IPS DF 6.9 (cell line): ENCODE results near the gene RGS17.

ENCODE experiments used
- DNase-seq: peaks from one replicate; pipeline ENCODE4 v3.0.0-alpha.2; 2013; ENCODE audit warnings: low read depth, low spot score
- H3K27ac ChIP-seq: one replicate; pipeline ENCODE4 v1.5.1; 2013; ENCODE audit warnings: low read length, control low read depth
- H3K27me3 ChIP-seq: 2 replicates; pipeline ENCODE4 v1.6.1; 2013; ENCODE audit warnings: mild to moderate bottlenecking, low read length; ENCODE audit not compliant: control insufficient read depth, insufficient read depth
- H3K36me3 ChIP-seq: 2 replicates; pipeline ENCODE4 v1.6.1; 2013; ENCODE audit warnings: low read length; ENCODE audit not compliant: control insufficient read depth, insufficient read depth
- H3K4me1 ChIP-seq: 2 replicates; pipeline ENCODE4 v1.6.1; 2013; ENCODE audit warnings: low read length; ENCODE audit not compliant: control insufficient read depth, insufficient read depth
- H3K4me3 ChIP-seq: 2 replicates; pipeline ENCODE4 v1.5.1; 2013; ENCODE audit warnings: mild to moderate bottlenecking, low read length
- H3K9me3 ChIP-seq: 2 replicates; pipeline ENCODE4 v1.6.1; 2013; ENCODE audit warnings: low read length, inconsistent platforms; ENCODE audit not compliant: control insufficient read depth, insufficient read depth
- WGBS: extraction: QIAGEN DNeasy Blood & Tissue Kit; methylation state at CpG from one replicate; pipeline ENCODE4 v1.1.7; 2013; ENCODE audit warnings: mixed read lengths, missing lambda C conversion rate; ENCODE audit not compliant: insufficient read length, insufficient coverage; 5-methylcytosine and 5-hydroxymethylcytosine counted together

RGS17 gene

DNA sequence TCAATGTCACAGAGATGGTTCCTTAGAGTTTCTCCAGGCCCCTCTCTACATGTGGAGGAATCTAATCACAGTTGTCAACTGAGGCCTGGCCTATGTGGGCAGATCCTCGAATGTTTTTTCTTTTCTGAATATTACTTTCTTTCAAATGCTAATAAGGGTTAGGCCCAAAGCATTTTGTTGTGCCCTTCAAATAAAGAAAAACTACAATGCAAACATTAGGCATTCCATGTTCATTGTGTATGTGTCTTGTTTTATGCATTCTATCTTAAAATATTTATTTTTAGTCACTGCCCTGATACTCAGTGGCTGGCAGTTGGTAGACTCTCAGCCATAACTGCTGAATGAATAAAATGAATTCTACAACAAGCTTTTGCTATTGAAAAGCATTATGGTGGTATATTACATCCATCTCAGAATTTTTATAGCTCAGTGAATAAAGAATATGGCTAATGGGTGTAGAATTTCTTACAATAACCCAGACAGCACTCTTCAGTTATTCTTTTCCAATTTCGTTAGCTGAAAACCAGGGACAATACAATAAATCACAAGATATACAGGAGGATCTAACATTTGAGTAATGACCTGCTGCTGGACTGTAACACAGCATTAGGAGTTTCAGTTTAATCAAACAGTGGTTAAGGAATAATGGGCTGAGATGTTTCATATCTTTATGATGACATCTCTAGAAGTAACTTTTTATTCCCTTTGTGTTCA, 28.3 kb downstream of the RGS17 start:
- Histone ChIP-seq H3K27ac (no peak overlapping the region), H3K36me3 (no peaks in the 10 kb centered on the region), H3K27me3 (no peaks in the 10 kb centered on the region), H3K4me1 (no peaks in the 10 kb centered on the region; the same call in 1 of the 2 replicates), H3K9me3 (no peaks in the 10 kb centered on the region), H3K4me3 (no peak overlapping the region)
- WGBS = no CpG with 5 or more reads among the region's 2 CpGs
- no peak for DNase-seq

DNA sequence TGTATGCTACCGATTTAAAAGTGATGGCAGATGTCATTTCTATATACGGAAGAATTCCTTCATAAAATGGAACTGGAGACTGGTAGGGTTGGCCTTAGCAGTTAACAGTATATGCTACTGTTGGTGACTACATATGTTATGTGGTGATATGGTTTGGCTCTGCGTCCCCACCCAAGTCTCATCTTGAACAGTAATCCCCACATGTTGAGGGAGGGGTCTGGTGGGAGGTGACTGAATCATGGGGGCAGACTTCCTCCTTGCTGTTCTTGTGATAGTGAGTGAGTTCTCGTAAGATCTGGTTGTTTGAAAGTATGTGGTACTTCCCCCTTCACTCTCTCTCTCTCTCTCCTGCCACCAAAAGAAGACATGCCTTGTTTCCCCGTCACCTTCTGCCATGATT, 29.6 kb downstream of the RGS17 start:
- H3K36me3 ChIP-seq = no peaks in the 10 kb centered on the region
- H3K9me3 ChIP-seq = no peaks in the 10 kb centered on the region
- WGBS = no CpG with 5 or more reads among the region's 5 CpGs
- DNase-seq = no peak
- no peak overlapping the region for H3K27ac ChIP-seq
- H3K27me3 ChIP-seq = no peaks in the 10 kb centered on the region
- H3K4me1 ChIP-seq = no peaks in the 10 kb centered on the region; the same call in 1 of the 2 replicates
- H3K4me3 ChIP-seq = no peak overlapping the region

DNA sequence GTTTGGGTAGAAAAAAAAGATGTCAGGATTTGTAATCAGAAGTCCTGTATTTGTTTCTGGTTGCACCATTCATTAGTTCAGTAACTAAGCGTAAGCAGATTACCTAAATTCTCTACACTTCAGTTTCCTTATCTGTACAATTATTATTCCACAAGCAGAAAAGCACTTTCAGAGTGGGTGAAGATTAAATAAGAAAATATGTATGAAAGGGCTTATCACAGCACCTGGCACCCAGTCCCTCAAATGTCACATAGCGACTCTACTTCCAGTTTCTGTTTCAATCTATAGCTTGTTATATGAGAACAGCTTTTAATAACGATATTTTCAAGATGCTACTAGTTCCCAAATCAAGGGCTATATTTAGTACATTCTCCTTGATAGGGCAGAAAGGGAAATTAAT, 31.4 kb downstream of the RGS17 start:
- WGBS = no CpG with 5 or more reads among the region's 3 CpGs
- Histone ChIP-seq H3K9me3 (no peaks in the 10 kb centered on the region), H3K27ac (no peak overlapping the region), H3K36me3 (no peaks in the 10 kb centered on the region; the same call in 1 of the 2 replicates), H3K27me3 (no peaks in the 10 kb centered on the region), H3K4me1 (no peaks in the 10 kb centered on the region; the same call in 1 of the 2 replicates), H3K4me3 (no peak overlapping the region)
- no peak for DNase-seq

DNA sequence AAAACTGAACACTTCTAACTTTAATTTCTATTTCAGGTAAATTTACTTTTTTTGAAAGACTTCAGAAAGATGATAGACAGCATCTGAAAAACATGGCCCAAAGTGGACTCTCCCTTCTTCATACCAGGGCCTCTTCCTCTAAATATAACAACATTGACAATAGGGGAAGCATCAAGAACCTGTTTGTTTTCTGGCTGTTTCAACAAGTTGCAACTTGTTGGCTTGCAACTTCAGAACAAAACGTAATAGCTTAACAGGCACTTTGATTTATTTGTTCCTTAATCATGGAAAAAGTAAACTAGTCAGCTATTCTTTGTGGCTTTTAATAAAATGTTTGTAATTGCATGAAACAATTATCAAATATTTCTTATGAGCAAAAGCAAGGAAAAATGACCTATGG, 34.3 kb downstream of the RGS17 start:
- H3K4me1 ChIP-seq = no peaks in the 10 kb centered on the region
- no peaks in the 10 kb centered on the region for H3K27me3 ChIP-seq
- DNase-seq = no peak
- H3K4me3 ChIP-seq = no peak overlapping the region
- no peaks in the 10 kb centered on the region; the same call in 1 of the 2 replicates for H3K36me3 ChIP-seq
- WGBS = no CpG with 5 or more reads among the region's 1 CpG
- H3K27ac ChIP-seq = no peak overlapping the region
- no peaks in the 10 kb centered on the region for H3K9me3 ChIP-seq

DNA sequence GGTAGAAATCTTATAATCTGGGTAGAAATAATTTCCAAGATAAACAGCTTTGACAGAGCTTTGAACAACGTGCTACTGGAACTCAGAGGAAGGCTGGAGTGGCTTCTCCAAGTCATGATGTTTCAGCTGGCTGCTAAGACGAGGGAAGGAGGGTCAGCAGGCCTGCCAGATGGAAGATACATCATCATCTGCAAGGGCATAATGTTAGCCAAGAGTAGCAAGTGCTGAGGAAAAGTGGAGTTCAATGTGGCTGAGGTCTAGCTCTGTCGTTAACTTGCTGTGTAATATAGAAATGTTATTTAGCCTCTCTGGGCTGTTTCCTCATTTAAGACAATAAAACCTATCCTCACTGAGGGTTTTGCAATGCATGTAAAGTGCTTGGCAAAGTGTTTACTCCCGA, 35.1 kb downstream of the RGS17 start:
- no CpG with 5 or more reads among the region's 4 CpGs for WGBS
- Histone ChIP-seq H3K27me3 (no peaks in the 10 kb centered on the region), H3K27ac (no peak overlapping the region), H3K4me1 (no peaks in the 10 kb centered on the region), H3K9me3 (no peaks in the 10 kb centered on the region), H3K4me3 (no peak overlapping the region), H3K36me3 (no peaks in the 10 kb centered on the region; the same call in 1 of the 2 replicates)
- DNase-seq = no peak

DNA sequence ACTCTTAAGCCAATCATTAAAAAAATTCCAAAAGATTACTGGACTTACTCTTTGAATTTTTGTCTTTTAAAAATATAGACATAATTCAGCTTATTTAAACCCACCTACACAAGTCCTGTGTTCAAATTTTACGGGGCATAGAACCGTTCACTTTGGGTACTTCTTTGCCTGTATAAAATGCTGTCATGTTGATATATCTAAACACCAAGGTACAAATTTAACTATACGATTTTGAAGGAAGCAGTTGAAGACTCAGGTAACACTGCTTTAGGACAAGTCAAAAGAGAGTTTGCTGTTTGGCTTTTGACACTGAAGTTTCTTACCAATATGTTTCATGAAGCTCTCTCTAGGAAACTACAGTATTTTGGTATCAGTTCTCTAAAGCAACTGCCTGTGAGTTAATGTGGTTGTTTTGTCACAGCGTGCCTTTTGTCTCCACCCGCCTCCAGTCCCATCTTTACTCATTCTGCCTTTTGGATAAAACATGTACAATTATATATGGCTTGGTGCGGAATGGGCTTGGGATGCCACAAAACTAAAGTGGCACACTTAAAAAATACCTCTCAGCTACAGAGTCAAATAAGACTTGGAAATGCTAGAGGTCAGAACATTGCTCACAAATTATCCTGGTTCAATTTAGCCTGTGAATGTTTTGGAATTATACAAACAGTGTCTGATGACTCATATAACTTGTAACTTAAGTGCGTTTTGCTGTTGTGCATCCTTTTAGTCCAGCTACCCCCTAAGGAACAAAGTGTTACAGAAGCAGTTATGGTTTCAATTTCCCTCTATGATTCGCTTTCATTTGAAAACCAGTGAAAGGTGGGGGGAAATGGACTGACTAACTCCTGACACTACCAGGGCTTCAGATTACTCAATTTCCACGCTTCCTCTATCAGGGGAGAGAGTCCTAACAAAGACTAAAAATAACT, 38.7 kb downstream of the RGS17 start:
- no peaks in the 10 kb centered on the region for H3K9me3 ChIP-seq
- no peak overlapping the region for H3K27ac ChIP-seq
- H3K4me1 ChIP-seq = no peaks in the 10 kb centered on the region
- H3K4me3 ChIP-seq = no peak overlapping the region
- no peaks in the 10 kb centered on the region for H3K27me3 ChIP-seq
- no peaks in the 10 kb centered on the region; the same call in 1 of the 2 replicates for H3K36me3 ChIP-seq
- WGBS = no CpG with 5 or more reads among the region's 9 CpGs
- DNase-seq = no peak

DNA sequence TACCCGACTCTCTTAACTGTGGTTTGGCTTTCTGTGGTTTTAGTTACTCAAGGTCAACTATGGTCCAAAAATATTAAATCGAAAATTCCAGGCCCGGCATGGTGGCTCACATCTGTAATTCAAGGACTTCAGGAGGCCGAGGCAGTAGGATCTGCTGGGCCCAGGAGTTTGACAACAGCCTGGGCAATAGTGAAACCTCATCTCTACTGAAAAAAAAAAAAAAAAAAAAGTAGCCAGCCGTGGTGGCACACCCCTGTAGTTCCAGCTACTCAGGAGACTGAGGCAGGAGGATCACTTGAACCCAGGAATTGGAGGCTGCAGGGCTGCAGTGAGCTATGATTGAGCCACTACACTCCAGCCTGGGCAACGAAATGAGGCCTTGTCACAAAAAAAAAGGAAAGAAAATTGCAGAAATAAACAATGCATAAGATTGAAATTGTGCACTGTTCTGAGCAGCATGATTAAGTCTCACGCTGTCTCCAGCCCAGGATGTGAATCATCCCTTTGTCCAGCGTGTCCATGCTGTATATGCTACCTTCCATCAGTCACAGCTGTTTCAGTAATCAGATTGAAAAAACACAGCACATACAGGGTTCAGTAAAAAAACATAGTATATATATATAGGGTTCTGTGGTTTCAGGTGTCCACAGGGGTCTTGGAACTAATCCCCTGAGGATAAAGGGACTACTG, 40.7 kb downstream of the RGS17 start:
- no peak overlapping the region for H3K4me3 ChIP-seq
- no peak overlapping the region for H3K27ac ChIP-seq
- no peaks in the 10 kb centered on the region for H3K36me3 ChIP-seq
- H3K4me1 ChIP-seq = no peaks in the 10 kb centered on the region
- H3K9me3 ChIP-seq = no peaks in the 10 kb centered on the region
- DNase-seq = no peak
- no CpG with 5 or more reads among the region's 8 CpGs for WGBS
- no peaks in the 10 kb centered on the region for H3K27me3 ChIP-seq

DNA sequence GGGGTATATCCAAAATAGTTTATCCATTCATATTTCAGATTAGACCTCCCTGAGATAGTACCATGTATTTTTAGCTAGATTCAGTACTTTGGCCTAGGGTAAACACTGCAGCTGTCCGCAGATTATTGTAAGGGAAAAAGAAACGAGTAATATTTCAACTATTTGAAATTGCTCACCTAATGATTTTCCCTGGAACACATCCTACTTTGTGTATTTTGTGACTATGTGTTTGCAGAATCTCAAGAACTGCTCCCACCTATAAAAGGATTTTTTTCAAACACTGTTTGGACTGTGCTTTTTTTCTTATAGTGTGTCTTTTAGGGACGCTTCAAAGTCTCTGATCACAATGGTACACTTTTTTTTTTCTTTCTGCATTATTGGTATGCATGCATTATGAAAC, 42.3 kb downstream of the RGS17 start:
- Histone ChIP-seq H3K4me1 (no peaks in the 10 kb centered on the region), H3K27me3 (no peaks in the 10 kb centered on the region), H3K27ac (no peak overlapping the region), H3K9me3 (no peaks in the 10 kb centered on the region), H3K36me3 (no peaks in the 10 kb centered on the region), H3K4me3 (no peak overlapping the region)
- no CpG with 5 or more reads among the region's 3 CpGs for WGBS
- no peak for DNase-seq

DNA sequence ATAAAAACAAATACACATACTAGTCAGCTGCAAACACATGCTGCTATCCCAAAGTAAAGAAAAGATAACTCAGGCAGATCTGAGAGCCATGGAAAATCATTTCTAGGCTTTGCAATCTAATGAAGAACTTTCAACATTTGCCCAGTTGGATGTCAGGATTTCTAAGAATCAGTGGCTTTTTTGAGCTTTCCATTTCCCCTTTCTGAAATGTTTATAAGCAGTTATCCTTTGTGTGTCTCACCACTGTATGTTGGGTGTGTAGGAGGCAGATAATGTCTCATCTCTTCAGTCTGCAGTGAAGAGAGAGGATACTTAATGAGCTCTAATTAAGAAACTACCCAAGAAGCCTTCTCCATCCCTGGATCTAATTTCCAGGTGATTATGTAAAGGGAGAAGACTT, 43.6 kb downstream of the RGS17 start:
- Histone ChIP-seq H3K4me3 (no peak overlapping the region), H3K4me1 (no peaks in the 10 kb centered on the region), H3K27ac (no peak overlapping the region), H3K36me3 (no peaks in the 10 kb centered on the region), H3K27me3 (no peaks in the 10 kb centered on the region), H3K9me3 (no peaks in the 10 kb centered on the region)
- no peak for DNase-seq

DNA sequence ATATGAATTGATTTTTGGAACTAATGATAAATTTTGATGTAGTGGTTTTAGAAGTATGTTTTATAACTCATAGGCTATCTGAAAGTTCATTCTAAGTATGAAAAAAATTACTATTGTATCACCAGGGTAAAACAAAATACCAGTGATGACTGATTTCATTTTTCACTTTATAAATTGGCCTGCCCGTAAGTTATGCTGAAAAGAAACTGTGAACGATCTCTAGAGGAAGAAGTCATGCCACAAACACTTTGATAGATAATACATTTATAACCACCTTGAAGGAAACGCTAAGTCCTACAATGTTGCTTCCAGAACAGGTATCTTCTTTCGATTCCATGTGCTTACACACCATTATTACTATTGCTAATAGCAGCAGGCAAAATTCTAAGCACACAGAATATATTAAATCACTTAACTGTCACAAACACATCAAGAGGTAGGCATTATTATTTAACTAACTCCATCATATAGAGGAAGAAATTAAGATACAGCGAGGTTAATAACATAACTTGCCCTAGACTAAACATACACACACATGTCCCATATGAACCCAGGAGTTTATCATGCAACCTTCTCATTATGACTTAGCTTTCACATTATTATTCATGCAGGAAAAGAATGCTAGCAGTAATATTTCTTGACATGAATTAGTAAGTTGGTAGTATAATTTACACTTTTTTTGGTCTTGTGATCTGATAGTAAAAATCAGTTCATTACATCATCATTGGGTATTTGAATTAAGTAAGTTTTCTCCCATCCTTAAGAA, 44.7 kb downstream of the RGS17 start:
- Histone ChIP-seq H3K36me3 (no peaks in the 10 kb centered on the region), H3K27me3 (no peaks in the 10 kb centered on the region), H3K9me3 (no peaks in the 10 kb centered on the region), H3K27ac (no peak overlapping the region), H3K4me1 (no peaks in the 10 kb centered on the region), H3K4me3 (no peak overlapping the region)
- WGBS = no CpG with 5 or more reads among the region's 5 CpGs
- no peak for DNase-seq
